WERI-Rb-1 (cell line): ENCODE data around the gene ADGRA1.
A peak's percentile ranks its signal among the peaks of the same experiment; 100 is the strongest.

ENCODE experiments used
- DNase-seq: peaks from one replicate; pipeline ENCODE4 v3.0.0-alpha.2; 2020
- H3K27ac ChIP-seq: fragments of 250-450 bp; sonication (Bioruptor Pico); 2 replicates; pipeline ENCODE4 v1.5.1; 2020; ENCODE audit warnings: mild to moderate bottlenecking, moderate library complexity
- H3K27me3 ChIP-seq: fragments of 250-450 bp; sonication (Bioruptor Pico); 2 replicates; pipeline ENCODE4 v1.5.1; 2021; ENCODE audit warnings: mild to moderate bottlenecking, low read depth, moderate library complexity; ENCODE audit not compliant: insufficient read depth, severe bottlenecking
- H3K36me3 ChIP-seq: fragments of 250-450 bp; sonication (Bioruptor Pico); 2 replicates; pipeline ENCODE4 v1.5.1; 2020; ENCODE audit warnings: mild to moderate bottlenecking, moderate library complexity
- H3K4me3 ChIP-seq: 2 replicates; pipeline ENCODE4 v1.5.1; 2011; ENCODE audit warnings: low read depth, mild to moderate bottlenecking, control low read depth, low read length
- H3K9me3 ChIP-seq: fragments of 250-450 bp; sonication (Bioruptor Pico); 2 replicates; pipeline ENCODE4 v1.5.1; 2021; ENCODE audit warnings: mild to moderate bottlenecking, moderate library complexity; ENCODE audit not compliant: severe bottlenecking
- TF ChIP-seq, protein P1 (sequence below): IDR thresholded peaks from 2 replicates; pipeline ENCODE4 v1.5.1; 2011; ENCODE audit warnings: low read depth, mild to moderate bottlenecking, control low read depth, inconsistent platforms, low read length

Gene ADGRA1

DNA sequence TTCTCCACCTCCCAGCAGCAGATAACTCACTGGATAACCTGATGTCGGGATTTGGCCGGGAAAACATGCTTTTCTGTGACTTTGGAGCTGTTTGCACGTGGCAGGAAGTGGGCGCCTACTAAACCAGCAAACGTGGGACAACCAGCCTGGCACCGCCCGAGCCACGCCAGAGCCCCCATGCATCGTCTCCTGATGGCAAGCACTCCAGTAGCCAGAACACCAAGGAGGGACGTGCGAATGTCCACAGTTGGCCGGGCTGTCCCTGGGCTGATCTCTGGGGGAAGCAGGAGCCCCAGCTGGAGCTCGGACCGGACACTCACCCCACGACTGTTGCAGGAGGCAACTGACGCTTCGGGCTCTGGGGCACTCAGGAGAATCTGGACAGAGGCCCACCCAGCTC lies 7.1 kb downstream of the ADGRA1 start:
- Histone ChIP-seq H3K27me3 (no peaks in the 10 kb centered on the region), H3K9me3 (no peaks in the 10 kb centered on the region)

DNA sequence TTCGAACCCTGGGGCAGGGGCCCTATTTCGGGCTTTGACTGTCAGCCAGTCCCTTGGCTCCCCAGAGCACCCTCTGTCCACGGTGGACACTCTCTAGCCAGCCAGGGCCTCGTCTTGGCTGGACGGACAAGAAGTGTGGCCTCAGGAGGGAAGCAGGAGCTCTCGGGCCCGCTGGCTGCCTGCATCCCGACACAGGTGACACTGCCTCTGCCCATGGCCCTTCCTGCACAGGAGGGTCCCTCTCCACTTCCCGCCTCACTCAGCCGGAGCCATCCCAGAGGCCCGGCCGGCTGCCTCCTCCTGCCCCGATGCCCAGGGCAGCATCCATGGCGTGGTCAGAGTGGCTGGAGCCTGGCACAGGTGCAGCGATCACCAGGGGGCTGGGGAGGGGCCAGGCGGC lies 7.9 kb downstream of the ADGRA1 start:
- H3K27ac ChIP-seq, result no peak overlapping the region
- no peaks in the 10 kb centered on the region for H3K27me3 ChIP-seq
- H3K36me3 ChIP-seq, result no peaks in the 10 kb centered on the region
- no peaks in the 10 kb centered on the region for H3K9me3 ChIP-seq
- DNase-seq, result no peak
- TF ChIP-seq, protein P1, sequence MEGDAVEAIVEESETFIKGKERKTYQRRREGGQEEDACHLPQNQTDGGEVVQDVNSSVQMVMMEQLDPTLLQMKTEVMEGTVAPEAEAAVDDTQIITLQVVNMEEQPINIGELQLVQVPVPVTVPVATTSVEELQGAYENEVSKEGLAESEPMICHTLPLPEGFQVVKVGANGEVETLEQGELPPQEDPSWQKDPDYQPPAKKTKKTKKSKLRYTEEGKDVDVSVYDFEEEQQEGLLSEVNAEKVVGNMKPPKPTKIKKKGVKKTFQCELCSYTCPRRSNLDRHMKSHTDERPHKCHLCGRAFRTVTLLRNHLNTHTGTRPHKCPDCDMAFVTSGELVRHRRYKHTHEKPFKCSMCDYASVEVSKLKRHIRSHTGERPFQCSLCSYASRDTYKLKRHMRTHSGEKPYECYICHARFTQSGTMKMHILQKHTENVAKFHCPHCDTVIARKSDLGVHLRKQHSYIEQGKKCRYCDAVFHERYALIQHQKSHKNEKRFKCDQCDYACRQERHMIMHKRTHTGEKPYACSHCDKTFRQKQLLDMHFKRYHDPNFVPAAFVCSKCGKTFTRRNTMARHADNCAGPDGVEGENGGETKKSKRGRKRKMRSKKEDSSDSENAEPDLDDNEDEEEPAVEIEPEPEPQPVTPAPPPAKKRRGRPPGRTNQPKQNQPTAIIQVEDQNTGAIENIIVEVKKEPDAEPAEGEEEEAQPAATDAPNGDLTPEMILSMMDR, result no peak
- H3K4me3 ChIP-seq, result no peak overlapping the region

More for the DNA sequence above, 7.1 kb downstream of the ADGRA1 start:
- no peaks in the 10 kb centered on the region for H3K36me3 ChIP-seq
- H3K4me3 ChIP-seq, result no peak overlapping the region
- TF ChIP-seq, protein P1, result no peak
- no peak for DNase-seq
- H3K27ac ChIP-seq, result no peak overlapping the region

DNA sequence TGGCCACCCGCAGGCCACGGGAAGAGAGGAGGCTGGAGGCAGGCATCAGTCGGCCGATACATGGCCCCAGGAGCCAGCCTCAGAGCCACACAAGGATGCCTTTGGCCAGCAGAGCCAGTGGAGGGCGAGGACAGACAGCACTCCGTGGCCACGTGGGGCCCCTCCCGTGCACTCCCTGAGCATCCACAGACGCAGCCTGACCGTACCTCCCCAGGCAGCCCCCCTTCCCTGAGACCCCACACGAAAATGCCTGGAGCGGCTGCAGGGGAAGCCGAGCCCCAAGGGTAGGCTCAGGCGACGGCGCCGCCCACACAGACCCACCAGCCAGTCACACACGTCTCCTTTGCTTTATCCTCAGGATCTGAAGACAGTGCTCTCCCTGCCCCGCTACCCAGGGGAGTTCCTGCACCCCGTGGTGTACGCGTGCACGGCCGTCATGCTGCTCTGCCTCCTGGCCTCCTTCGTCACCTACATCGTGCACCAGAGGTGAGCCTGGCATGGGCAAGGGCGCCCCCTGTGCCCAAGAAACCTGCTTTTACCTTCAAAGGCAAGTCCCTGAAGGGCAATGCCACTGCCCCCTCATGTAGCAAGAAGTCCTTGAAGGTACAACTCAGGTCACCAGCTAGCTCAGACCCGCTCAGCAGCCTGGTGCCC lies 9.0 kb downstream of the ADGRA1 start:
- Histone ChIP-seq H3K27me3 (no peaks in the 10 kb centered on the region), H3K36me3 (no peaks in the 10 kb centered on the region)
- peak; percentile 38 for DNase-seq

DNA sequence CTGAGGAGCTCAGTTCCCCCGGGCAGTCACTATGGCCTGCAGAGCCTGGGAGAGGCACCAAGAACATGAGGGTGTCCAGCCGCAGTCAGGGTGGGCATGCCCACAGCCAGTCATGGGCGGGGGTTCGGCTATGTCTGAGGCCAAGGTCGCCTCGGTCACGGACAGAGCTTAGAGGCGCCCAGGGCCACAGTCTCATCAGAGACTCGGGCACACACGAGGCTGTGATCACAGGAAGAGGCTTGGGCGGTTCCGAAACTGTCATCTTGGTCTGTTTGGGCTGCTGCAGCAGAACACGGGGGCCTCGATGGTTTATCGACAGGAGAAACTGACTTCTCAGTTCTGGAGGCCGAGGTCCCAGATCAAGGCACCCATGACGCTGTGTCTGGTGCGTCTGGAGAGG lies 9.7 kb downstream of the ADGRA1 start:
- no peak for DNase-seq
- H3K4me3 ChIP-seq, result no peak overlapping the region
- H3K36me3 ChIP-seq, result no peaks in the 10 kb centered on the region
- no peak overlapping the region for H3K27ac ChIP-seq
- TF ChIP-seq, protein P1, result no peak
- no peaks in the 10 kb centered on the region for H3K9me3 ChIP-seq
- H3K27me3 ChIP-seq, result no peaks in the 10 kb centered on the region

More for the DNA sequence above, 9.0 kb downstream of the ADGRA1 start:
- H3K9me3 ChIP-seq, result no peaks in the 10 kb centered on the region
- H3K27ac ChIP-seq, result no peak overlapping the region
- H3K4me3 ChIP-seq, result no peak overlapping the region
- TF ChIP-seq, protein P1, result peak; percentile 45

DNA sequence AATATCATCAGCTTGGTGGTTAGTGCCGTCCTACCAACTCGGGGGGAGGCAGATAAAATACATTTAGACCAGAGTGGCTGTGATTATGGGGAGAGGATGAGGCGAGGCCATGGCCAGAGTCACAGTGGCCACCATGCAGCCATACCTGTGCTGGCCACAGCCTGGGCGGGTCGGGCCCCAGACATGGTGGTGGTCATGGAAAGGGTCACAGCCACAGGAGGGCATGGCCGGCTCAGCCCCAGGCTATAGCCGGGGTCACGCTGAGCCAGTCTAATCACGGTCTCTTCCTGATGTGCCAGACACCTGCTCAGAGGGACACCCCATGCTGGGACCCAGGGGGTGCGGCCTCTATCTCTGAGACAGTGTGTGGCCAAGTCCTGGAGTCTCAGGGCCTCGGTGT lies 10.2 kb downstream of the ADGRA1 start:
- TF ChIP-seq, protein P1, result no peak
- Histone ChIP-seq H3K4me3 (no peak overlapping the region), H3K36me3 (no peaks in the 10 kb centered on the region), H3K9me3 (no peaks in the 10 kb centered on the region), H3K27ac (no peak overlapping the region), H3K27me3 (no peaks in the 10 kb centered on the region)
- no peak for DNase-seq

DNA sequence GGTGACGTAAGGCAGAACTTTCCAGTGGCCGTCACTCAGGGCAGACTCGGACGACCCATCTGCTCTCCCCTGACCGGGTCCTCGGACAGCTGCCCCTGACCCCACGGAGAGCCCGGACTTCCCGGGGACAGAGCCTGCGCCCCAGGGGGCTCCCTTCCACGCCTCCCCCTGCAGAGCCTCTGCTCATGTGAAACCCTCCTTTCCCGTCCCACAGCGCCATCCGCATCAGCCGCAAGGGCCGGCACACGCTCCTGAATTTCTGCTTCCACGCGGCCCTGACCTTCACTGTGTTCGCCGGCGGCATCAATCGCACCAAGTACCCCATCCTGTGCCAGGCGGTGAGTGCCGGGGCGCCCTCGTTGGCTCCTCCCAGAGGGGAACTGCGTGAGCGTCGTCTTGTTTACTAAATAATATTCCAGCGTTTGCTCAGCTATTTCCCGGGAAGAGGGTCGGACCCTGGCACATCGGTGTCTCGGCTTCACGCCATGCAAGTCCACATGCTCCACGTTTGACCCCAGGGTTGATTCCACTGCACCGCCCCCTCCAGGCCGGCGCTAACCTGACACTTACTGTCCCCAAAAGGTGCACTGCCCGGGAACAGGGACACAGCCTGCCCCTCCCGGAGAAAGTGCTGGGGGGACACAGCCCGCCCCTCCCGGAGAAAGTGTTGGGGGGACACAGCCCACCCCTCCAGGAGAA lies 10.9 kb downstream of the ADGRA1 start:
- Histone ChIP-seq H3K9me3 (no peaks in the 10 kb centered on the region), H3K36me3 (no peaks in the 10 kb centered on the region), H3K27ac (no peak overlapping the region), H3K4me3 (no peak overlapping the region), H3K27me3 (no peaks in the 10 kb centered on the region)
- no peak for DNase-seq
- TF ChIP-seq, protein P1, result peak; percentile 29; the same call in 1 of the 2 replicates
